ENCODE data around the gene PCDHA9. TPM values are rescaled to one million over a fixed set of nuclear protein-coding genes. Genes with fewer than 3 reads are reported as not detected.

The PCDHA9 gene
- total and polyA plus RNA-seq, 2 of the 4 experiments (the other 2 are of a cell fraction) = under 0.01 TPM; not detected in 1

DNA sequence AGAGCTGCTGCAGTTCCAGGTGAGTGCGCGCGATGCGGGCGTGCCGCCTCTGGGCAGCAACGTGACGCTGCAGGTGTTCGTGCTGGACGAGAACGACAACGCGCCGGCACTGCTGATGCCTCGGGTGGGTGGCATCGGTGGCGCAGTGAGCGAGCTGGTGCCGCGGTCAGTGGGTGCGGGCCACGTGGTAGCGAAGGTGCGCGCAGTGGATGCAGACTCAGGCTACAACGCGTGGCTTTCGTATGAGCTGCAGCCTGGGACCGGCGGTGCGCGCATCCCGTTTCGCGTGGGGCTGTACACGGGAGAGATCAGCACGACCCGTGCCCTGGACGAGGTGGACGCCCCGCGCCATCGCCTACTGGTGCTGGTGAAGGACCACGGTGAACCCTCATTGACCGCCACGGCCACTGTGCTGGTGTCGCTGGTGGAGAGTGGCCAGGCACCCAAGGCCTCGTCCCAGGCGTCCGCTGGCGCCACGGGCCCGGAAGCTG, 45.4 kb upstream of the PCDHA9 start:
- H4K8ac ChIP-seq (ENCODE audit: low read depth in 2 of 2, low read length in 2 of 2) = no peak overlapping the region
- intact Hi-C loops (cut with micrococcal nuclease) (no loop called here), dilution Hi-C loops (cut with HindIII; ENCODE audit: low sequenced_read_pairs, unreplicated experiment) (no loop called here), in situ Hi-C loops (cut with MboI; ENCODE audit: low sequenced_read_pairs) (no loop called here)
- no peak overlapping the region for H2AK9ac ChIP-seq (replicated peaks; ENCODE audit: low read depth, low read length, poor library complexity)
- H3K27ac ChIP-seq (ENCODE audit: insufficient read depth, low read length) = no peak overlapping the region
- H2AFZ ChIP-seq (replicated peaks; ENCODE audit: low read length, poor library complexity) = no peak overlapping the region
- no peaks in the 10 kb centered on the region for H3K36me3 ChIP-seq (ENCODE audit: control insufficient read depth, insufficient read depth, low read length)
- no peak overlapping the region for H4K91ac ChIP-seq (ENCODE audit: insufficient read depth, low read depth, low read length)
- H3K4me1 ChIP-seq (ENCODE audit: control insufficient read depth, insufficient read depth, low read length) = no peaks in the 10 kb centered on the region
- no peak overlapping the region for H3K4me3 ChIP-seq (ENCODE audit: insufficient read depth, low read depth, low read length)
- peaks cover 17% of the 10 kb centered on the region for H3K9me3 ChIP-seq (ENCODE audit: control insufficient read depth, insufficient read depth, low read length)
- H3K4me2 ChIP-seq (ENCODE audit: low read depth, low read length) = no peak overlapping the region
- no peak overlapping the region for H3K14ac ChIP-seq (replicated peaks; ENCODE audit: low read depth, low read length)
- H2AK5ac ChIP-seq (ENCODE audit: low read depth, low read length) = no peak overlapping the region
- H2BK20ac ChIP-seq (ENCODE audit: low read depth, low read length) = no peak overlapping the region
- H3K9ac ChIP-seq (ENCODE audit: low read depth, low read length) = no peak overlapping the region
- H3K56ac ChIP-seq (ENCODE audit: extremely low read depth, insufficient read depth, low read length) = no peak overlapping the region
- H2BK120ac ChIP-seq (ENCODE audit: low read depth, low read length) = no peak overlapping the region
- H2BK15ac ChIP-seq (ENCODE audit: low read depth, low read length) = no peak overlapping the region
- no TSS peak for BruUV-seq (replicated peaks)
- ChIA-PET CTCF (no interaction called here), POLR2A (ENCODE audit: unreplicated experiment) (no interaction called here)
- H4K20me1 ChIP-seq (ENCODE audit: insufficient read depth, low read length) = no peaks in the 10 kb centered on the region
- H3K4ac ChIP-seq (ENCODE audit: low read depth, low read length) = no peak overlapping the region
- 45% methylated on average over 31 of the region's 53 CpGs; no CpG with 5 or more reads in 1 of the 2 experiments for WGBS, 2 experiments (ENCODE audit: extremely low coverage in 2 of 2, insufficient read length in 1 of 2)
- H2BK5ac ChIP-seq (ENCODE audit: low read depth, low read length, poor library complexity, severe bottlenecking) = no peak overlapping the region
- no peaks in the 10 kb centered on the region for H3K27me3 ChIP-seq (ENCODE audit: control insufficient read depth, insufficient read depth, low read length)
- no peaks in the 10 kb centered on the region for H3K79me1 ChIP-seq (ENCODE audit: low read depth in 1 of 2, low read length in 2 of 2)
- TF ChIP-seq SMC3 (IDR thresholded peaks at IDR 0.05; ENCODE audit: low read depth, low read length) = no peak
- ATAC-seq (ENCODE audit: low read depth) = no peak
- no peak overlapping the region for H3K18ac ChIP-seq (ENCODE audit: low read depth, low read length)
- H3K23ac ChIP-seq (ENCODE audit: low read depth, low read length) = no peak overlapping the region
- DNase-seq = no peak
- no peaks in the 10 kb centered on the region for H3K9me1 ChIP-seq (ENCODE audit: insufficient read depth, low read length)
- H4K5ac ChIP-seq (ENCODE audit: low read depth, low read length) = no peak overlapping the region
